ENCODE data around the gene GUK1. TPM values are rescaled to one million over a fixed set of nuclear protein-coding genes. Genes with fewer than 3 reads are reported as not detected.

Gene GUK1
- total and polyA plus RNA-seq, 2 of the 4 experiments (the other 2 are of a cell fraction) = 465 to 548 TPM

GRCh38 chr1:228106800-228107054 is 33.4 kb upstream of the GUK1 start:
- Histone ChIP-seq H2BK15ac (ENCODE audit: low read depth, low read length) (no peak overlapping the region), H3K9me1 (ENCODE audit: insufficient read depth, low read length) (peaks cover 7% of the 10 kb centered on the region), H4K5ac (ENCODE audit: low read depth, low read length) (no peak overlapping the region), H3K9me3 (ENCODE audit: control insufficient read depth, insufficient read depth, low read length) (no peaks in the 10 kb centered on the region), H3K4me1 (ENCODE audit: control insufficient read depth, insufficient read depth, low read length) (peaks cover 8% of the 10 kb centered on the region), H2BK5ac (ENCODE audit: low read depth, low read length, poor library complexity, severe bottlenecking) (no peak overlapping the region), H2AK5ac (ENCODE audit: low read depth, low read length) (no peak overlapping the region), H3K56ac (ENCODE audit: extremely low read depth, insufficient read depth, low read length) (no peak overlapping the region), H4K91ac (ENCODE audit: insufficient read depth, low read depth, low read length) (no peak overlapping the region), H3K4me2 (ENCODE audit: low read depth, low read length) (no peak overlapping the region), H2BK20ac (ENCODE audit: low read depth, low read length) (no peak overlapping the region), H3K14ac (replicated peaks; ENCODE audit: low read depth, low read length) (no peak overlapping the region), H3K27me3 (ENCODE audit: control insufficient read depth, insufficient read depth, low read length) (no peaks in the 10 kb centered on the region), H2AFZ (replicated peaks; ENCODE audit: low read length, poor library complexity) (no peak overlapping the region), H3K23ac (ENCODE audit: low read depth, low read length) (no peak overlapping the region), H3K36me3 (ENCODE audit: control insufficient read depth, insufficient read depth, low read length) (peaks cover 13% of the 10 kb centered on the region), H3K9ac (ENCODE audit: low read depth, low read length) (no peak overlapping the region), H3K18ac (ENCODE audit: low read depth, low read length) (no peak overlapping the region), H2AK9ac (replicated peaks; ENCODE audit: low read depth, low read length, poor library complexity) (no peak overlapping the region), H3K27ac (ENCODE audit: insufficient read depth, low read length) (no peak overlapping the region), H3K4me3 (ENCODE audit: insufficient read depth, low read depth, low read length) (no peak overlapping the region), H2BK120ac (ENCODE audit: low read depth, low read length) (no peak overlapping the region), H4K20me1 (ENCODE audit: insufficient read depth, low read length) (peaks cover 1% of the 10 kb centered on the region; the same call in 1 of the 2 replicates), H4K8ac (ENCODE audit: low read depth in 2 of 2, low read length in 2 of 2) (no peak overlapping the region), H3K79me1 (ENCODE audit: low read depth in 1 of 2, low read length in 2 of 2) (peaks cover 14 to 47% of the 10 kb centered on the region in 2 experiments; a peak in 3 of 4 replicates), H3K4ac (ENCODE audit: low read depth, low read length) (no peak overlapping the region)
- in situ Hi-C loops (cut with MboI; ENCODE audit: low sequenced_read_pairs) (no loop called here), intact Hi-C loops (cut with micrococcal nuclease) (no loop called here), dilution Hi-C loops (cut with HindIII; ENCODE audit: low sequenced_read_pairs, unreplicated experiment) (no loop called here)
- ChIA-PET POLR2A (ENCODE audit: unreplicated experiment) (no interaction called here), CTCF (no interaction called here)
- ATAC-seq (ENCODE audit: low read depth) (no peak), DNase-seq (no peak)
- no TSS peak for BruUV-seq (replicated peaks)
- no peak for TF ChIP-seq RFX5 (IDR thresholded peaks at IDR 0.05; ENCODE audit: low read depth, low read length)
- no peak for TF ChIP-seq SMC3 (IDR thresholded peaks at IDR 0.05; ENCODE audit: low read depth, low read length)
- no peak for TF ChIP-seq RCOR1 (IDR thresholded peaks at IDR 0.05; ENCODE audit: insufficient replicate concordance, low read length)
- no peak for TF ChIP-seq ELK1 (IDR thresholded peaks at IDR 0.05; ENCODE audit: borderline replicate concordance, low read depth, low read length)
- TF ChIP-seq CHD1 (IDR thresholded peaks at IDR 0.05; ENCODE audit: low read depth, low read length) = no peak
- no peak for TF ChIP-seq FOS (IDR thresholded peaks at IDR 0.05; ENCODE audit: low read depth, low read length)
- no peak for TF ChIP-seq MXI1 (IDR thresholded peaks at IDR 0.05; ENCODE audit: borderline replicate concordance, low read depth, low read length)
- TF ChIP-seq MAFK (IDR thresholded peaks at IDR 0.05; ENCODE audit: low read depth, low read length) = no peak
- no peak for TF ChIP-seq RAD21 (IDR thresholded peaks at IDR 0.05; ENCODE audit: low read length)
- TF ChIP-seq USF2 (IDR thresholded peaks at IDR 0.05; ENCODE audit: low read depth, low read length) = no peak
- TF ChIP-seq CEBPB (IDR thresholded peaks at IDR 0.05; ENCODE audit: low read depth, low read length) = no peak
- no peak for TF ChIP-seq MAZ (IDR thresholded peaks at IDR 0.05; ENCODE audit: borderline replicate concordance, low read depth, low read length)
- no peak for TF ChIP-seq NFE2L2 (IDR thresholded peaks at IDR 0.05; ENCODE audit: low read depth, low read length)
- no peak for TF ChIP-seq CTCF (conservative IDR thresholded peaks at IDR 0.05; ENCODE audit: low read depth, low read length)
- TF ChIP-seq POLR2A (IDR thresholded peaks at IDR 0.05; ENCODE audit: low read depth, low read length) = no peak
- TF ChIP-seq BHLHE40 (IDR thresholded peaks at IDR 0.05; ENCODE audit: low read depth, low read length) = no peak
- 63% methylated on average over 2 of the region's 9 CpGs; no CpG with 5 or more reads in 1 of the 2 experiments for WGBS, 2 experiments (ENCODE audit: extremely low coverage in 2 of 2, insufficient read length in 1 of 2)
